ENCODE results near the gene AP5B1. TPM values are rescaled to one million over a fixed set of nuclear protein-coding genes. Genes with fewer than 3 reads are reported as not detected.

AP5B1 gene
- total and polyA plus RNA-seq, 2 of the 8 experiments (the other 6 are each of a cell fraction or from before 2014, with no cell fraction given), result 7.6 to 10.0 TPM

DNA sequence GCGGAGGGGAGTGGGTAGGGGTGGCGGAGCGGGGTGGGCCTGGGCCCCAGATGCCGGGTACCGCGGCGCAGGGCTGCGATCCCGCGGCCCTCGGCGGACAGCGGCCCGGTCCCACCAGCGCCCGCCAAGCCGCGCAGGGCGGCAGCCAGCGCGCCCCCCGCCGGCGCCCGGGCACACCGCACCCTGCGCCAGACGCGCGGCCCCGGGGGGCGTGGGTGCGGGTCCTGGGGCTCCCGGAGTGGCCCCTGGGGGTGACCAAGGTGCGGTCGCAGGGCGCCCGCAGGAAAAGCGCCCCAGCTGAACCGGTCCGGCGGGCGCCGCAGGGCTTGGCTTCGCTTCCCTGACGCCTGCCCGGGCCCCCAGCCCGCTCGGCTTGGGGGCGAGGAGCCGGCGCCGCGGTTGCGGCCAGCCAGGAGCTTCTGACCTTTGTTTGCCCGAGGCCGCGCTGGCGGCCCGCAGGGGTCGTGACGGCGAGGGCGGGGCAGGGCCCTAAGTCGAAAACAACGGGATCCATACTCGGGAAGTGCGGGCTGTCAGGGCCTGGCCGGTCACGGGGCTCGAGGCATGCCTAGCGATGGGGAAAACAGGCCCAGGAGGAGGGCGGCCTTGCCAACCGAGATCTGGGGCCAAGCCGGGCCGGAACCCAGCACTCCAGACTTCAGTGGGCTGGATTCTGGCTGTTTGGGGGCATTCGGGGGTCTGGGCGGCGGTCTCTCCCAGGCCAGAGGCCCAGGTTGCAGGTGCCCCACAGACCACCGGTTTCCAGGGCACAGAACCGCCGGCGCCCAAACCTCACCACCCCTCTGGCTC, 581 bp upstream of the AP5B1 start (continued):
- no peak for TF ChIP-seq ZNF274 (IDR thresholded peaks at IDR 0.05; ENCODE audit: borderline replicate concordance, extremely low read depth, low read length)
- TF ChIP-seq, protein P1, sequence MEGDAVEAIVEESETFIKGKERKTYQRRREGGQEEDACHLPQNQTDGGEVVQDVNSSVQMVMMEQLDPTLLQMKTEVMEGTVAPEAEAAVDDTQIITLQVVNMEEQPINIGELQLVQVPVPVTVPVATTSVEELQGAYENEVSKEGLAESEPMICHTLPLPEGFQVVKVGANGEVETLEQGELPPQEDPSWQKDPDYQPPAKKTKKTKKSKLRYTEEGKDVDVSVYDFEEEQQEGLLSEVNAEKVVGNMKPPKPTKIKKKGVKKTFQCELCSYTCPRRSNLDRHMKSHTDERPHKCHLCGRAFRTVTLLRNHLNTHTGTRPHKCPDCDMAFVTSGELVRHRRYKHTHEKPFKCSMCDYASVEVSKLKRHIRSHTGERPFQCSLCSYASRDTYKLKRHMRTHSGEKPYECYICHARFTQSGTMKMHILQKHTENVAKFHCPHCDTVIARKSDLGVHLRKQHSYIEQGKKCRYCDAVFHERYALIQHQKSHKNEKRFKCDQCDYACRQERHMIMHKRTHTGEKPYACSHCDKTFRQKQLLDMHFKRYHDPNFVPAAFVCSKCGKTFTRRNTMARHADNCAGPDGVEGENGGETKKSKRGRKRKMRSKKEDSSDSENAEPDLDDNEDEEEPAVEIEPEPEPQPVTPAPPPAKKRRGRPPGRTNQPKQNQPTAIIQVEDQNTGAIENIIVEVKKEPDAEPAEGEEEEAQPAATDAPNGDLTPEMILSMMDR (IDR thresholded peaks at IDR 0.05; ENCODE audit: control extremely low read depth in 1 of 3, insufficient read depth in 1 of 3, low read depth in 1 of 3, low read length in 3 of 3), result peak in 2 of 3 experiments; percentile 36 to 39; a peak in 3 of 4 replicates
- TF ChIP-seq RNF2 (IDR thresholded peaks at IDR 0.05; ENCODE audit: borderline replicate concordance, low read depth, low read length, missing control alignments, poor library complexity, severe bottlenecking), result peak; percentile 38
- no peak for TF ChIP-seq EZH2 (IDR thresholded peaks at IDR 0.05; ENCODE audit: low read depth, low read length, severe bottlenecking)
- 0 out of 2 replicates have a peak, but pooled peaks have one; percentile 25 for TF ChIP-seq TCF12 (IDR thresholded peaks at IDR 0.05; ENCODE audit: low read depth, low read length)
- TF ChIP-seq CTBP2 (IDR thresholded peaks at IDR 0.05; ENCODE audit: borderline replicate concordance, insufficient read depth, insufficient read length, low read length), result no peak
- peak; percentile 38; the same call in 1 of the 2 replicates for TF ChIP-seq TAF1 (IDR thresholded peaks at IDR 0.05; ENCODE audit: low read depth, low read length)
- TF ChIP-seq PHF8 (conservative IDR thresholded peaks at IDR 0.05; ENCODE audit: low read depth, low read length), result peak; percentile 41; the same call in 1 of the 2 replicates
- peak; percentile 25; the same call in 1 of the 2 replicates for TF ChIP-seq CREB1 (IDR thresholded peaks at IDR 0.05)
- no peak for TF ChIP-seq POLR2A (IDR thresholded peaks at IDR 0.05; ENCODE audit: control extremely low read depth in 1 of 2, low read depth in 2 of 2, low read length in 2 of 2)
